GM12878 (cell line): ENCODE data around the gene PPP6R1. TPM values are rescaled to one million over a fixed set of nuclear protein-coding genes. Genes with fewer than 3 reads are reported as not detected.
A peak's percentile ranks its signal among the peaks of the same experiment; 100 is the strongest.

Experiments
- ATF7 ChIP-seq: fragments of 450-650 bp; IDR thresholded peaks from 2 replicates; pipeline ENCODE4 v1.6.1; 2016; ENCODE audit warnings: low read depth, mild to moderate bottlenecking
- BCLAF1 ChIP-seq: fragments of 450-650 bp; IDR thresholded peaks from 2 replicates; pipeline ENCODE4 v1.6.1; 2017; ENCODE audit warnings: antibody characterized with exemption, mild to moderate bottlenecking, moderate library complexity
- CHD1 ChIP-seq: IDR thresholded peaks from 2 replicates; pipeline ENCODE4 v1.6.1; 2012; ENCODE audit warnings: low read depth, low read length, improper control_type of control experiment
- E2F8 ChIP-seq: fragments of 450-650 bp; IDR thresholded peaks from 2 replicates; pipeline ENCODE4 v1.6.1; 2018; ENCODE audit warnings: mild to moderate bottlenecking, low read depth, moderate library complexity; ENCODE audit not compliant: partially characterized antibody
- EZH2 ChIP-seq: IDR thresholded peaks from 2 replicates; pipeline ENCODE4 v1.6.1; 2012; ENCODE audit warnings: low read depth, mild to moderate bottlenecking, control low read depth, inconsistent platforms, low read length, borderline replicate concordance; ENCODE audit not compliant: control insufficient read depth
- HDGF ChIP-seq: fragments of 450-650 bp; IDR thresholded peaks from 2 replicates; pipeline ENCODE4 v1.6.1; 2016; ENCODE audit warnings: antibody characterized with exemption
- NFXL1 ChIP-seq: fragments of 450-650 bp; IDR thresholded peaks from 2 replicates; pipeline ENCODE4 v1.6.1; 2017; ENCODE audit warnings: antibody characterized with exemption, mild to moderate bottlenecking, borderline replicate concordance
- NRF1 ChIP-seq: conservative IDR thresholded peaks from 2 replicates; pipeline ENCODE4 v1.6.1; 2011; ENCODE audit warnings: mild to moderate bottlenecking, low read depth, low read length, improper control_type of control experiment
- PML ChIP-seq: IDR thresholded peaks from 2 replicates; pipeline ENCODE4 v1.6.1; 2012; ENCODE audit warnings: low read length, inconsistent platforms
- RB1 ChIP-seq: fragments of 450-650 bp; formaldehyde crosslinking; IDR thresholded peaks from 2 replicates; pipeline ENCODE4 v1.6.1; 2017; ENCODE audit warnings: mild to moderate bottlenecking, borderline replicate concordance
- SKIL ChIP-seq: fragments of 450-650 bp; IDR thresholded peaks from 2 replicates; pipeline ENCODE4 v1.6.1; 2017; ENCODE audit warnings: mild to moderate bottlenecking, low read depth, inconsistent platforms; ENCODE audit not compliant: poor library complexity, severe bottlenecking
- SMARCA5 ChIP-seq: fragments of 450-650 bp; IDR thresholded peaks from 2 replicates; pipeline ENCODE4 v1.6.1; 2017; ENCODE audit warnings: mild to moderate bottlenecking
- ZBTB11 ChIP-seq: fragments of 450-650 bp; formaldehyde crosslinking; IDR thresholded peaks from 2 replicates; pipeline ENCODE4 v1.5.0; 2022; ENCODE audit warnings: mild to moderate bottlenecking, missing genetic modification characterization
- ZNF622 ChIP-seq: fragments of 450-650 bp; IDR thresholded peaks from 2 replicates; pipeline ENCODE4 v1.6.1; 2017; ENCODE audit warnings: mild to moderate bottlenecking, inconsistent platforms
- polyA plus RNA-seq, 11 experiments: library from polyadenylated mRNA; depleted of rRNA in 4 of 11; unstranded in 6 of 11; stranded (reverse) in 5 of 11; fragments of >200 nt; fragmentation: Nextera tagmentation in 4 of 11; fragmentation: Illumina TruSeq in 1 of 11; extraction: Ambion mirVana in 4 of 11; extraction: Trizol in 1 of 11; gene quantifications; 1 replicate in 1 of 11; 2 replicates in 10 of 11; pipeline versions ENCODE4 v1.2.1 to v1.2.3, GENCODE V29; 2011 to 2016; ENCODE audit warnings: inconsistent platforms in 2 of 11, missing spikeins in 2 of 11, low read depth in 1 of 11
- total RNA-seq, 4 experiments: library from RNA; depleted of rRNA in 3 of 4; stranded (reverse); fragments of >200 nt in 3 of 4; fragmentation: Illumina TruSeq in 1 of 4; extraction: Trizol in 1 of 4; gene quantifications; 2 replicates each; pipeline versions ENCODE4 v1.2.1 to v1.2.3, GENCODE V29; 2013 to 2021

The PPP6R1 gene
- total and polyA plus RNA-seq, 10 of the 15 experiments (the other 5 are each of a cell fraction or from before 2014, with no cell fraction given): 0.80 to 173 (median 63.7) TPM

- TF ChIP-seq NRF1 (peak; percentile 78), E2F8 (no peak), ZBTB11 (CRISPR knock-in tag) (no peak), CHD1 (no peak), ZNF622 (no peak), RB1 (peak; percentile 59; the same call in 1 of the 2 replicates), BCLAF1 (no peak), EZH2 (no peak), SKIL (no peak), NFXL1 (no peak), PML (no peak), SMARCA5 (peak; percentile 69; the same call in 1 of the 2 replicates), HDGF (0 out of 2 replicates have a peak, but pooled peaks have one; percentile 17), ATF7 (no peak)
These were observed 42.9 kb upstream of the PPP6R1 start (continued) for GRCh38 chr19:55301459-55302317.
